Measurements from ENCODE around the gene RPUSD2.

The RPUSD2 gene

DNA sequence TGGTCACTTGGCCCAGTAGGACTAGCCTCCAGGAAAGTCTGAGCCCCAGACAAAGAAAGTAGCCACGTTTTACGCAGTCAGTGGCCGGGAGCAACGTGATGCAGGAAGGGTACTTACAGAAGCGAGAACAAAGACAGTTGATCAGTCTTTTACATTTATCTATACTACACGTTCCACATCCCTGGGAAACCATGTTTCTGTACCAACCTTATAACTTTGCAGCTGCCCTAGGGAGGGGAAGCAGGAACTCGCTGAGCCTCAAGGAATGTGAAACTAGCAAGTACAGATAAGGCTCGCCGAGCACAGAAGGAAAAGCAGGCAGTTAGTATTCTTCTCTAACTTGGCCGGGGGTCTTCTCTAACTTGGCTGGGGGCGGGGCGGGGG lies 21.6 kb downstream of the RPUSD2 start:
- H3K27ac ChIP-seq, result no peak overlapping the region
- TF ChIP-seq ZFX (IDR thresholded peaks at IDR 0.05; ENCODE audit: borderline replicate concordance), result no peak
- TF ChIP-seq, protein P1, sequence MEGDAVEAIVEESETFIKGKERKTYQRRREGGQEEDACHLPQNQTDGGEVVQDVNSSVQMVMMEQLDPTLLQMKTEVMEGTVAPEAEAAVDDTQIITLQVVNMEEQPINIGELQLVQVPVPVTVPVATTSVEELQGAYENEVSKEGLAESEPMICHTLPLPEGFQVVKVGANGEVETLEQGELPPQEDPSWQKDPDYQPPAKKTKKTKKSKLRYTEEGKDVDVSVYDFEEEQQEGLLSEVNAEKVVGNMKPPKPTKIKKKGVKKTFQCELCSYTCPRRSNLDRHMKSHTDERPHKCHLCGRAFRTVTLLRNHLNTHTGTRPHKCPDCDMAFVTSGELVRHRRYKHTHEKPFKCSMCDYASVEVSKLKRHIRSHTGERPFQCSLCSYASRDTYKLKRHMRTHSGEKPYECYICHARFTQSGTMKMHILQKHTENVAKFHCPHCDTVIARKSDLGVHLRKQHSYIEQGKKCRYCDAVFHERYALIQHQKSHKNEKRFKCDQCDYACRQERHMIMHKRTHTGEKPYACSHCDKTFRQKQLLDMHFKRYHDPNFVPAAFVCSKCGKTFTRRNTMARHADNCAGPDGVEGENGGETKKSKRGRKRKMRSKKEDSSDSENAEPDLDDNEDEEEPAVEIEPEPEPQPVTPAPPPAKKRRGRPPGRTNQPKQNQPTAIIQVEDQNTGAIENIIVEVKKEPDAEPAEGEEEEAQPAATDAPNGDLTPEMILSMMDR (IDR thresholded peaks at IDR 0.05), result no peak

DNA sequence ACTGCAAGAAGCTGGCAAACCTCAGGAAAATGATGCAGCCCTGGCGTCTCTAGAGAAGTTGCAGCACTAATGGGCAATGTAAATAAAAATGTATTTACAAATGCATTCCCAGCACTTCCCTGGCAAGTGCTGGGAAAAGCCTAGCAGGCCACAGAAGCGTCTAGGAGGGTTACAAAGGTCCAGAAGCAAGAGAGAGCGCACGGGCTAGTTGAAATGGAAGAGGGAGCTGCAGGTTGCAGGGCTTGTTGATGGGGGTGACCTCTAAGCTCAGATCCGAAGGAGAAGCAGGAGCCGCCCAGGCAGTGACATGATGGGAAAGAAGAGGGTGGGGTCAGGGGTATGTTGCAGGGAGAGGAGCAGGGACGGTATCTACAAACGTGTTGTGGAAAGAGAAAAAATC lies 22.3 kb downstream of the RPUSD2 start:
- TF ChIP-seq, protein P1 (IDR thresholded peaks at IDR 0.05), result no peak
- TF ChIP-seq ZFX (IDR thresholded peaks at IDR 0.05; ENCODE audit: borderline replicate concordance), result no peak
- H3K27ac ChIP-seq, result no peak overlapping the region

DNA sequence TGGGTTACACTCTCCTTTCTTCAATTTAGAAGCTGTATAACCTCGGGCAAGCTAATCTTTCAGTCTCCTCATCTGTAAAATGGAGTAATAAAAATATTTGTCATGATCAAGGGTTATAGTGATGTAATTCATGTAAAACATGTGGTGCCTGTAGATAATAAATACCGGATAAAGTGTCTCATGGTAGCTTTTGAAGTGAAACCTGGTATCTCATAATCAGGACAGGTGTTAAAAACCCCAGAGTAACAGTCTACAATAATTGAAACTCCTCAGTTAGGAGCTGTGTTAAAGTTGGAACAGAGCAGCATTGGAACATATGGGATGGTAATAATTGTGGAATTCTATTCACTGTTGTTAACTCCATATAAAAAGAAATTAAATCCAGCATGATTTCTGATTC lies 24.1 kb downstream of the RPUSD2 start:
- peak overlapping the region; percentile 91; the same call in 1 of the 2 replicates for H3K27ac ChIP-seq
- TF ChIP-seq, protein P1 (IDR thresholded peaks at IDR 0.05), result no peak
- no peak for TF ChIP-seq ZFX (IDR thresholded peaks at IDR 0.05; ENCODE audit: borderline replicate concordance)

DNA sequence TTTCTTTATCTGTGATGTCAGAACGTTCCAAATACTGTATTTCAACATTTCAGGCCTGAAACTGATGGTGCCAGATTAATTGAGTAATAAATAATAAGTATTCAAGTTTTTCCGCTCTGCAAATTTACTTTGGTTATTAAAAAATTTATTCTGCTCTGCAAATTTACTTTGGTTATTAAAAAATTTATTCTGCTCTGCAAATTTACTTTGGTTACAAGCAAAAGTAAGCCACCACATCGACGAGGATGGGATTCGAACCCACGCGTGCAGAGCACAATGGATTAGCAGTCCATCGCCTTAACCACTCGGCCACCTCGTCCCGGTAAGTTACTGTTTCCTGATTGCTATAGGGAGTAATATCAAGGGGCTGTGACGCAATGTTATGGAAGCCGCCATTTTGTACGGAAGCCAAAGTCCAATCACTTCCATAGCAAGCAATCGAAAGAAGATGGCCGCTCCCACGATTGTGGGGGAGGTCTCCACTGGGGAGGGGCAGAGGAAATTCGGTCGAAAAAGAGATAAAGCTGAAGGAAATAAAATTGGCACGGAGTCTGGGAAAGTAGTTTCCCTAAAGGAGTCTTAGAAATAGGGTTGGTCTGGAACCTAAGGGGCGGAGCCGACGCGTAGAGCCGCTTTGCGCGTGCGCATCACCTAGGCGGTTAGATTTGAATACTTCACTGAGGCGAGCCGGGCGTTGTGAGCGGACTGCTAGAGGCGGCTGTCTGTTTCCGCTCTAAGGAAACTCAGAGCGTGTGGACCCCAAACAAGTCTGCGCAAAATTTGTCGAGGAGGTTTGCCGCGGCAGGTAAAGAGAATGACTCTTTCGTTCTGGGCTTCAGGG lies 24.7 kb downstream of the RPUSD2 start, which contains the start of gene KNL1:
Gene KNL1 (plus strand): TSS at position 662 of the 841 bp plus-strand sequence. CDS start 8,683 bp downstream, outside the sequence.
- TF ChIP-seq ZFX (IDR thresholded peaks at IDR 0.05; ENCODE audit: borderline replicate concordance), result no peak
- TF ChIP-seq, protein P1 (IDR thresholded peaks at IDR 0.05), result no peak

DNA sequence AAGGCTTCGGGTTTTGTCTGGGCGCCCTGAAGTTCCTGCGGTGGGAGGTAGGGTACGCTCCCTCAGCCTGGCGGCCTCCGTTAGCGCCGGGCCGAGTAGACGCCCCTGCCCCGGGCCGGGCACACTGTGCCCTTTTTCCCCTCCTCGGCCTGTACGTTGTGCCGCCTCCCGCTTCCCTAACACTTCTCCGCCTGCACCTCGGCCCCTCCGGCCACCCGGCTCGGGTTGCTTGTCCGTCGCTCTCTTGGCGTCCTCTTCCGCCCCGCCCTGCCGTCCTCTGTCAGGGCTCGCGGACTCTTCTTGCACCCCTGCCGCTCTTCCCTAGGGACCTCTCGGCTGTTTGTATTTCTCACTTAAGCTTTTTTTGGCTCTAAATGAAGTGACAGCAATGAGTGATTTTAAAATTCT lies 25.3 kb downstream of the RPUSD2 start:
- peak overlapping the region; percentile 91 for H3K27ac ChIP-seq
- no peak for TF ChIP-seq ZFX (IDR thresholded peaks at IDR 0.05; ENCODE audit: borderline replicate concordance)
- TF ChIP-seq, protein P1 (IDR thresholded peaks at IDR 0.05), result no peak

More for the DNA sequence above, 24.7 kb downstream of the RPUSD2 start, which contains the start of gene KNL1:
- H3K27ac ChIP-seq, result peak within 1 kb of the TSS; percentile 91

DNA sequence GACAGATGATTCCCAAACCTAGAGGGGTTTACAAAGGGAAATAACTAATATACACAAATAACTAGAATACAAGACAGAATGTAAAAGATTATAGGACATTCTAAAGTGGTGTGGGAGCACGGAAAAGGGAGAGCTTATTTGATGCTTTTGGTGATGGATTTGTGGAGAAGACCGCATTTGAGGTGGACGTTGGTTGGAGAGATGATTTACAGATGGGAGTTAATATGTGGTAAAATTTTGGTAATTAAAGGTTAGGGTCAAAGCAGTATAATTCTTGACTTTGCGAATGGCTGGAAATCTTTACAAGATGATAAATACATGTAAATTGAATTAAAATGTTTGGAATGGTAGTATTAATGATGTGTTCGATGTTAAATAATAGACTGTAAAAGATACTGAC lies 26.1 kb downstream of the RPUSD2 start:
- TF ChIP-seq, protein P1 (IDR thresholded peaks at IDR 0.05), result no peak
- TF ChIP-seq ZFX (IDR thresholded peaks at IDR 0.05; ENCODE audit: borderline replicate concordance), result no peak
- peak overlapping the region; percentile 91 for H3K27ac ChIP-seq

DNA sequence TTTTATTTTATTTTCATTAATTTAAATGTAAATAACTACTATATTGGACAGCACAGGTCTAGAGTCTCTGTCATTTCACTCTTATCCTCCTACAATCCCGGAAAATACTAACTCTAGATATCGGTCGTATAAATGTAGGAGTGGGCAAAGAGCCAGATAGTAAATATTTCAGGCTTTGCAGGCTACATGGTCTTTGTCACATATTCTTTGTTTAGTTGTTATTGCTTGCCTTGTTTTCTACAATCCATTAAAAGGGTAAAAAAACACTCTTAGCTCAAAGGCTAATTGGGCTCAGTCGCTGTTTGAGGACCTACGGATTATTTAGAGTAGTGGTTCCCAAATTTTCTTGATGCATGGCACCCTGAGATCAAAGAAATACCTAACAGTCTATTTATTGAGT lies 26.7 kb downstream of the RPUSD2 start:
- H3K27ac ChIP-seq, result no peak overlapping the region
- no peak for TF ChIP-seq ZFX (IDR thresholded peaks at IDR 0.05; ENCODE audit: borderline replicate concordance)
- TF ChIP-seq, protein P1 (IDR thresholded peaks at IDR 0.05), result no peak
